Body of pancreas (tissue), 4 donors: Measurements from ENCODE around the gene STX11.

Source experiments
- POLR2A ChIP-seq, 3 donors: fragments of 450-650 bp; IDR thresholded peaks; one replicate each; pipeline ENCODE4 v1.6.1; 2016; ENCODE audit warnings: antibody characterized with exemption in 3 of 3, mild to moderate bottlenecking in 2 of 3
- TF ChIP-seq, protein P1 (sequence below), 7 experiments: fragments of 450-650 bp in 4 of 7; fragments of 200-600 bp in 3 of 7; sonication (generic) in 3 of 7; IDR thresholded peaks; one replicate each; pipeline ENCODE4 v1.5.1; 2016 to 2019; ENCODE audit warnings: antibody characterized with exemption in 7 of 7

DNA sequence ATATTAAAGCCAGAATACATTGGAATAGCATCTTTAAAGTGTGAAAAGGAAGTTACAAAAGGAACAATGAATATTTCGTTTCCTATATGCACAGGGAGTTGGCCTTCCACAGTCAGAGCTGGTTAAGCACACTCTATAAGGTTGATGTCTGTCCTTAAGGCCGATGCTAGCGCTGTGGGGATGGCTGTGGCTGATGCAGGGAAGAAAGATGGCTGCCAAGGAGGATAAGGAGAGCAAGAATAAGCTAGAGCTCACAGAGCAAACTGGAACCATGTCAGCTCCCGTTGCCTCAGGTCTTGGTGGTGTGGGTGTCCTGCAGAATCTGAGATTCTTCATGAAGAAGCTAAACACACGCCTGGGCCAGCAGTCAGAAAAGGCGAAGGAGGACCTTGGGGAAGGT lies 20.8 kb upstream of the STX11 start:
- TF ChIP-seq, protein P1, sequence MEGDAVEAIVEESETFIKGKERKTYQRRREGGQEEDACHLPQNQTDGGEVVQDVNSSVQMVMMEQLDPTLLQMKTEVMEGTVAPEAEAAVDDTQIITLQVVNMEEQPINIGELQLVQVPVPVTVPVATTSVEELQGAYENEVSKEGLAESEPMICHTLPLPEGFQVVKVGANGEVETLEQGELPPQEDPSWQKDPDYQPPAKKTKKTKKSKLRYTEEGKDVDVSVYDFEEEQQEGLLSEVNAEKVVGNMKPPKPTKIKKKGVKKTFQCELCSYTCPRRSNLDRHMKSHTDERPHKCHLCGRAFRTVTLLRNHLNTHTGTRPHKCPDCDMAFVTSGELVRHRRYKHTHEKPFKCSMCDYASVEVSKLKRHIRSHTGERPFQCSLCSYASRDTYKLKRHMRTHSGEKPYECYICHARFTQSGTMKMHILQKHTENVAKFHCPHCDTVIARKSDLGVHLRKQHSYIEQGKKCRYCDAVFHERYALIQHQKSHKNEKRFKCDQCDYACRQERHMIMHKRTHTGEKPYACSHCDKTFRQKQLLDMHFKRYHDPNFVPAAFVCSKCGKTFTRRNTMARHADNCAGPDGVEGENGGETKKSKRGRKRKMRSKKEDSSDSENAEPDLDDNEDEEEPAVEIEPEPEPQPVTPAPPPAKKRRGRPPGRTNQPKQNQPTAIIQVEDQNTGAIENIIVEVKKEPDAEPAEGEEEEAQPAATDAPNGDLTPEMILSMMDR (IDR thresholded peaks at IDR 0.05), result no peak
- no peak for TF ChIP-seq POLR2A (IDR thresholded peaks at IDR 0.05)
